Breast epithelium (tissue), 3 donors: ENCODE measurements around the gene ARF6.

Experiments
- CTCF ChIP-seq, 3 donors: fragments of 450-650 bp; IDR thresholded peaks; one replicate each; pipeline ENCODE4 v1.5.1; 2016 to 2017; ENCODE audit warnings: antibody characterized with exemption in 3 of 3, mild to moderate bottlenecking in 3 of 3, moderate library complexity in 3 of 3
- POLR2A ChIP-seq: fragments of 450-650 bp; IDR thresholded peaks from one replicate; pipeline ENCODE4 v1.6.1; 2016; ENCODE audit warnings: antibody characterized with exemption, mild to moderate bottlenecking, moderate library complexity
- POLR2AphosphoS5 ChIP-seq, 3 donors: sonication (generic); formaldehyde crosslinking; IDR thresholded peaks; one replicate each; pipeline ENCODE4 v1.6.1; 2017; ENCODE audit warnings: antibody characterized with exemption in 3 of 3

- no peak for TF ChIP-seq POLR2A
- TF ChIP-seq POLR2AphosphoS5 (IDR thresholded peaks at IDR 0.05) = no peak
- no peak for TF ChIP-seq CTCF (IDR thresholded peaks at IDR 0.05)
Observed at GRCh38 chr14:49933128-49933527, 40.2 kb downstream of the ARF6 start.
